VCaP (cell line): Measurements from ENCODE around the gene SETD9.

Experiments
- H3K27ac ChIP-seq: fragments of 450-650 bp; 2 replicates; pipeline ENCODE4 v1.5.1; 2017
- CTCF ChIP-seq: fragments of 450-650 bp; conservative IDR thresholded peaks from 2 replicates; pipeline ENCODE4 v1.5.1; 2017; ENCODE audit warnings: mild to moderate bottlenecking, moderate library complexity

The SETD9 gene

GRCh38 chr5:56958595-56958994 lies 49.2 kb downstream of the SETD9 start:
- no peak for TF ChIP-seq CTCF
- H3K27ac ChIP-seq: no peak overlapping the region

GRCh38 chr5:56959326-56959725 lies 49.9 kb downstream of the SETD9 start:
- TF ChIP-seq CTCF: no peak
- H3K27ac ChIP-seq: no peak overlapping the region

- no peak overlapping the region for H3K27ac ChIP-seq
- TF ChIP-seq CTCF: no peak
Observed at GRCh38 chr5:56961746-56962145, 52.4 kb downstream of the SETD9 start.

GRCh38 chr5:56962286-56962685 lies 52.9 kb downstream of the SETD9 start:
- no peak for TF ChIP-seq CTCF

GRCh38 chr5:56963246-56963645 lies 53.9 kb downstream of the SETD9 start:
- no peak overlapping the region for H3K27ac ChIP-seq
- TF ChIP-seq CTCF: no peak

More at GRCh38 chr5:56962286-56962685, 52.9 kb downstream of the SETD9 start:
- H3K27ac ChIP-seq: no peak overlapping the region

GRCh38 chr5:56964173-56964572 lies 54.8 kb downstream of the SETD9 start:
- no peak for TF ChIP-seq CTCF
- H3K27ac ChIP-seq: no peak overlapping the region
